Stimulated activated CD8-positive, alpha-beta memory T cell treated with anti-CD3 and anti-CD28 coated beads, Interleukin-7, amount 100 ng/mL, for 4 hours (primary cell): ENCODE data around the gene FCRL2.

Experiments used
- DNase-seq, 2 donors: peaks; one replicate each; pipeline ENCODE4 v3.0.0-alpha.2; 2020; ENCODE audit warnings: low read depth in 2 of 2

FCRL2 gene, protein sequence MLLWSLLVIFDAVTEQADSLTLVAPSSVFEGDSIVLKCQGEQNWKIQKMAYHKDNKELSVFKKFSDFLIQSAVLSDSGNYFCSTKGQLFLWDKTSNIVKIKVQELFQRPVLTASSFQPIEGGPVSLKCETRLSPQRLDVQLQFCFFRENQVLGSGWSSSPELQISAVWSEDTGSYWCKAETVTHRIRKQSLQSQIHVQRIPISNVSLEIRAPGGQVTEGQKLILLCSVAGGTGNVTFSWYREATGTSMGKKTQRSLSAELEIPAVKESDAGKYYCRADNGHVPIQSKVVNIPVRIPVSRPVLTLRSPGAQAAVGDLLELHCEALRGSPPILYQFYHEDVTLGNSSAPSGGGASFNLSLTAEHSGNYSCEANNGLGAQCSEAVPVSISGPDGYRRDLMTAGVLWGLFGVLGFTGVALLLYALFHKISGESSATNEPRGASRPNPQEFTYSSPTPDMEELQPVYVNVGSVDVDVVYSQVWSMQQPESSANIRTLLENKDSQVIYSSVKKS

GRCh38 chr1:157776971-157777391 is at the start of gene FCRL2:
Gene FCRL2 (minus strand): TSS chr1:157777132. CDS start chr1:157777073, 59 bp downstream.
- no peak for DNase-seq

DNA sequence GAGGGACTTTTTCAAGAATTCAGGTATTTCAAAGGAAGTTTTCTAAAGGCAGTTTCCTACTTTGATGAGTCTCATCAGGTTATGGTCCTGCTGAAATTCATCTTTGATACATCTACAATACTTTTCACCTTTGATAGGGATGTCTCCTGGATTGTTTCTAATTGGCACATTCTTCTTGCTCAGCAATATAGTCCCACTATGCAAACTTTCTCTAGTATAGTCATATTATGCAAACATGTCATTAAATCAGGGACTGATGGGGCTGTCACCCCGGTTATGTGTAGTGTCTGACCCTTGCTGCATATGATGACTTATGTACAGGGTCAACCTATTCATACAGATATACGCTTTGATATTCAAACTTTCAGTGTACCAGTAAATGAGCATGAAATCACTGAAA is 43.4 kb upstream of the FCRL2 start:
- DNase-seq, result no peak

GRCh38 chr1:157819896-157820295 is 43.0 kb upstream of the FCRL2 start, which contains the start of gene FCRL1:
Gene FCRL1 (minus strand): TSS chr1:157820120. CDS start chr1:157820037, 83 bp downstream.
- no peak for DNase-seq

DNA sequence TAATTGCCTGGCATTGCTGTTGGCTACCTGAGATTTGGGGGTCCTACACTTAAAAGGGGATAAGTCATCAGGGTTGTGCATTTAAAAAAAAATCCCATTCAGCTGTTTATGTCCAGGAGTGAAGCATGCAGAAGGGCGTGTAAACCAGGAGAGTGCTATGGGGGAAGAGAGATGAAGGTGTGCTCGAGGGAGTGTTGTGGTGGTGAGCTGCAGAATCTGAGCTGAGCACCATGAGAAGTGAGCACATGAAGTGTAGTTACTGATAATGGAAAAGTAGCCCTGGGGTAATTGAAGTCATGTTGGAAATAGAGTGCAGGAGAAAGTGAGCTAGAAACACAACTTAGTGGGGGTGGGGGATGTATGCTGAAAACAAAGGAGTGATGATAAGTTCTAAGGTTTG is 42.3 kb upstream of the FCRL2 start:
- no peak for DNase-seq

DNA sequence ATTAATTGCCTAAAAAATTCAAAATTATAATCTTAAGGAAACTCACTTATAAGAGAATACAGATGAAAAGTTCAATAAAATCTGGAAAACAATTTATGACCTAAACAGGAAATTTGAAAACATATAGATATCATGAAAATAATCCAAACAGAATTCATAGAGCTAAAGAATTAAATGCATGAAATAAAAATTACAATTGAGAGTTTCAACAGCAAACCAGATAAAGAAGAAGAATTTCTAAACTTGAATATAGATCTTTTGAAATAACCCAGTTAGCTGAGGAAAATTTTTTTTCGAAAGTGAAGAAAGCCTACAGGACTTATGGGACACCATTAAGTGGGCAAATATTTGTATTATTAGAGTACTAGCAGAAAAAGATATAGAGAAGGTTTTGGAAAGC is 36.3 kb upstream of the FCRL2 start:
- no peak for DNase-seq

- no peak for DNase-seq
Measured at GRCh38 chr1:157806431-157807149, 29.7 kb upstream of the FCRL2 start.

- DNase-seq, result no peak
Measured at GRCh38 chr1:157803851-157804250, 26.9 kb upstream of the FCRL2 start.

GRCh38 chr1:157799996-157800395 is 23.1 kb upstream of the FCRL2 start:
- DNase-seq, result no peak

GRCh38 chr1:157798211-157798610 is 21.3 kb upstream of the FCRL2 start:
- no peak for DNase-seq

GRCh38 chr1:157785248-157785647 is 8.3 kb upstream of the FCRL2 start:
- no peak for DNase-seq

- no peak for DNase-seq
Measured at GRCh38 chr1:157784801-157785200, 7.9 kb upstream of the FCRL2 start.

- DNase-seq, result no peak
Measured at GRCh38 chr1:157782931-157783330, 6.0 kb upstream of the FCRL2 start.

GRCh38 chr1:157781048-157781447 is 4.1 kb upstream of the FCRL2 start:
- no peak for DNase-seq

GRCh38 chr1:157775101-157775870 is 1.6 kb downstream of the FCRL2 start:
- no peak for DNase-seq

DNA sequence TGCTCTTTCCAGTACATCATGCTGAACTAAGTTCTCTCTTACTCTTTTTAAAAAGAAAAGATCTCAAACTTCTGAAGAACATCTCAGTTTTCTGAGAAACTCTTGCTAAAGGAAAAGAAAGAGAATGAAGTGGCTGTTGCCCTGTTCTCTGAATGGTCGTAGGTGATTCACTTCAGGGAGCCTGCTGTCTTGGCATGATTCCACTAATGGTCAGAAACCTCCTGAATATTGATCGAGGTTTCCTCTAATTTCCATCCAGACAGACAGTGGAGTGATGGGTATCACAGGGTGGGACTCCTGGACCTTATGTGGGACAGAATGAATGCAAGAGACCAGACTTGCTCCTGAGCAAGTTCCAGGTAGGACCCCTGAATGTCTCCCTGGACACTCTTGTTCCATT is 2.5 kb downstream of the FCRL2 start:
- no peak for DNase-seq

DNA sequence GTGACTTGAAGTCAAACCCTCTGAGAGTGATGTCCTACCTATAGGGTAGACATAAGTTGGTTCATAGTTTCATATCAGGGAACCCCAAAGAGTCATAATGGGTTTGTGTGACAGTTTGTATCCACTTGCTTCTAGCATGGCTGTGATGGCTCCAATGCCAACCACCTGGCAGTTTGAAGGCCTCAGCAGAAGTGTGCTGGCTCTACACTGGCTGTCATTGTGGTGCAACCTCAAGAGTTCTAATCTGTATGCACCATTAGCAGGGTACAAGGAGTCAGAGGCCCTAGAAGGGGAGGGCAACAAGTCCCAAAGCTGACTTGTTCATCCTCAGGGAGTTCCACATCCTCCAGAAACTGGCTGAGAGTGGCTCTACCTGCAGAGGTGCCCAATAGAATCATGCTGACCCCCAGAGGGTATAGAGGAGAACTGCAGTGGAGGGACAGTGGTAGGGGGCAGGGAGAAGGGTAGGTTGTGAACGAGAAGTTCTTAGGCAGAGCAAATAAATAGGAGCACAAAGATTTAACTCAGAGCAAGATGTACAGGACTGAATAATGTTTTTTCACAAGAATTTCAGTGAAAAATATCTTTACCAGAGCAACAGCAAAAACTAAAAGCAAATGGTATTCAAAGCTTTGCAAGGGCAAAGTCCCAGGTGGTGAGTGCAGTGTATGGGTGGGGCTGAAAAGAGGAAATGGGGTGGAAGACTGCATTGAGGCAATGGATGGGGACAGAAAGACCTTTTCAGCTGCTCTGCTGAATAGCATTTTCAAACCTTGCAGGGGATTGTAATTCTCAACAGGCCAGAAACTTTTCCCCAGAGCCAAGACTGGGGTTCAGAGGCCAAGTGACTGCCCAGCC is 3.2 kb downstream of the FCRL2 start:
- DNase-seq, result no peak

DNA sequence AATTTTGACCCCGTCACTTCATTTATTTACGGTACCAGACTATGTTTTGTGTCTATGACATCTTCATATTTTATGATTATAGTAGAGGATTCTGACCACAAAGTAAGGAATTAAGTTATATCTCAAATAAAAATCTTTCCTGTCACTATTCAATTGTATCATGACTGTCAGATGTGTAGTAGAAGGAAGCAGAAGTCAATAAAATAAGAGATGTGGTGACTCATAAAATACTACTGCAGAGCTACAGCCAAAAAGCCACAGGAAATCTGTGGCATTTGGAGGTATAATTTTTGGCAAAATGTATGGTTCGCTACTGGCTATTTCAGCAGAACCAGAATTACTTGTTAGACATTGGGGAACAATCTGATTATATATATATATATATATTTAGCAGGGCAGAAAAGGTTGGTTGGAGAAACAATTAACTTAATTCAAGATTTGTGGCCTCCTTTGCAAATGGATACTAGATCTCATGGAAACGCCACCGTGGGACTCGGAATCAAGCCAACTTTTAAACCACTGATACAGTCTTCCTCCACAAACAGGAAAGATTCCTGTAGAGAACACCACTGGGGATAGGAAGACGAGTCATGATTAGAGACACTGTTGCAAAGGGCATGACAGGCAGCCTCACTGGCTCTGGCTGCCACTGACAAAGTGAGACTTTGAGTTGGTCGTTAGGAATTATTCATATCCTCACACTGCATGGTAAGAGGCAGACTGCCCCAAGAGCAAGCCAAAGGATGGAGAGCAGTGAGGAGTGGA is 5.1 kb downstream of the FCRL2 start:
- no peak for DNase-seq

- no peak for DNase-seq
Measured at GRCh38 chr1:157770442-157771043, 6.4 kb downstream of the FCRL2 start.

- DNase-seq, result no peak
Measured at GRCh38 chr1:157766792-157767191, 10.1 kb downstream of the FCRL2 start.

DNA sequence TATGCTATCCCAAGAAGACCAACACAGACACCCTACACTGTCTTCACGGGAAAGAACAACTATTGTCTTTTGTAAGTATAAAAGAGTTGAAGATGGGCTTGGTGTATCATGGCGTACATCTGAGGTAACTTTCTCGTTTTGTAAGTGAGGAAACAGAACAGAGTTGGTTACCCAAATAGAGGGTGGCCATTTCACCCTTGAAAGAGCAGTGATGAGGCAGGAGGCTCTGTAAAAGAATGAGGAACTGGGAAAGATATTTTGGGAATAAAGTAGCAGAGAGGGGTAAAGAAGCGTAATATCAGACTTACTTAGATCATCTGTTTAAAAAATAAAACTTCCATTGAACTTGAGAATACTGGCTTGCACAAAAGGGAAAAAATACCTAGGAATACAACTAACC is 18.9 kb downstream of the FCRL2 start:
- no peak for DNase-seq
